Liver (tissue), 9 donors: ENCODE measurements around the gene SERPINE2. TPM values are rescaled to one million over a fixed set of nuclear protein-coding genes. Genes with fewer than 3 reads are reported as not detected.

ENCODE experiments used
- DNase-seq: peaks from one replicate; pipeline ENCODE4 v3.0.0-alpha.2; 2017; ENCODE audit warnings: low spot score
- H3K27ac ChIP-seq, 2 donors: one replicate each; pipeline ENCODE4 v1.7.0; 2013; ENCODE audit warnings: inconsistent platforms in 2 of 2, low read length in 2 of 2, control low read depth in 1 of 2, low read depth in 1 of 2, mild to moderate bottlenecking in 1 of 2
- H3K27me3 ChIP-seq, 4 donors: one replicate each; pipeline versions ENCODE4 v1.6.1 to v1.7.0; 2013; ENCODE audit warnings: low read length in 3 of 4, inconsistent platforms in 1 of 4, mild to moderate bottlenecking in 1 of 4, moderate library complexity in 1 of 4; ENCODE audit not compliant: control insufficient read depth in 4 of 4, insufficient read depth in 4 of 4
- H3K36me3 ChIP-seq, 4 donors: one replicate each; pipeline versions ENCODE4 v1.6.1 to v1.7.0; 2013; ENCODE audit warnings: low read length in 3 of 4, mild to moderate bottlenecking in 3 of 4, low read depth in 1 of 4, moderate library complexity in 1 of 4; ENCODE audit not compliant: control insufficient read depth in 4 of 4, insufficient read depth in 3 of 4
- H3K4me1 ChIP-seq, 4 donors: one replicate each; pipeline versions ENCODE4 v1.6.1 to v1.7.0; 2013; ENCODE audit warnings: low read length in 3 of 4, mild to moderate bottlenecking in 3 of 4, moderate library complexity in 1 of 4; ENCODE audit not compliant: control insufficient read depth in 4 of 4, insufficient read depth in 4 of 4
- H3K4me3 ChIP-seq, 3 donors: one replicate each; pipeline versions ENCODE4 v1.6.1 to v1.7.0; 2013; ENCODE audit warnings: low read length in 3 of 3, control low read depth in 1 of 3, low read depth in 1 of 3, mild to moderate bottlenecking in 1 of 3
- H3K9ac ChIP-seq, 2 donors: one replicate each; pipeline ENCODE4 v1.7.0; 2013; ENCODE audit warnings: low read length in 2 of 2, mild to moderate bottlenecking in 2 of 2, moderate library complexity in 2 of 2, control low read depth in 1 of 2, low read depth in 1 of 2
- H3K9me3 ChIP-seq, 4 donors: one replicate each; pipeline versions ENCODE4 v1.6.1 to v1.7.0; 2013; ENCODE audit warnings: low read length in 3 of 4; ENCODE audit not compliant: control insufficient read depth in 4 of 4
- ATF3 ChIP-seq: IDR thresholded peaks from 2 replicates; pipeline ENCODE4 v1.6.1; 2016; ENCODE audit warnings: antibody characterized with exemption
- CTCF ChIP-seq: fragments of 150-350 bp; IDR thresholded peaks from 2 replicates; pipeline ENCODE4 v1.5.1; 2017; ENCODE audit warnings: improper control_type of control experiment, low read depth, low read length; ENCODE audit not compliant: missing input control
- EGR1 ChIP-seq, 2 donors: IDR thresholded peaks; 2 replicates each; pipeline ENCODE4 v1.6.1; 2016 to 2018; ENCODE audit warnings: antibody characterized with exemption in 2 of 2, low read depth in 2 of 2
- FOXA1 ChIP-seq: IDR thresholded peaks from 2 replicates; pipeline ENCODE4 v1.6.1; 2016; ENCODE audit warnings: antibody characterized with exemption
- FOXA2 ChIP-seq: IDR thresholded peaks from 2 replicates; pipeline ENCODE4 v1.6.1; 2016; ENCODE audit warnings: antibody characterized with exemption
- GABPA ChIP-seq, 2 donors: IDR thresholded peaks in 1 of 2; conservative IDR thresholded peaks in 1 of 2; 2 replicates each; pipeline ENCODE4 v1.6.1; 2016; ENCODE audit warnings: antibody characterized with exemption in 2 of 2, mild to moderate bottlenecking in 1 of 2, moderate library complexity in 1 of 2
- HNF4A ChIP-seq, 2 donors: conservative IDR thresholded peaks; 2 replicates each; pipeline ENCODE4 v1.6.1; 2016; ENCODE audit warnings: antibody characterized with exemption in 2 of 2, mild to moderate bottlenecking in 2 of 2
- HNF4G ChIP-seq: IDR thresholded peaks from 2 replicates; pipeline ENCODE4 v1.6.1; 2016; ENCODE audit warnings: antibody characterized with exemption
- JUND ChIP-seq, 2 donors: IDR thresholded peaks; 2 replicates each; pipeline ENCODE4 v1.6.1; 2016; ENCODE audit warnings: antibody characterized with exemption in 2 of 2
- MAX ChIP-seq: IDR thresholded peaks from 2 replicates; pipeline ENCODE4 v1.6.1; 2016; ENCODE audit warnings: antibody characterized with exemption
- NR2F2 ChIP-seq: IDR thresholded peaks from 2 replicates; pipeline ENCODE4 v1.6.1; 2016; ENCODE audit warnings: antibody characterized with exemption
- RAD21 ChIP-seq, 2 donors: IDR thresholded peaks; 2 replicates each; pipeline ENCODE4 v1.6.1; 2016; ENCODE audit warnings: antibody characterized with exemption in 2 of 2, mild to moderate bottlenecking in 2 of 2
- REST ChIP-seq: IDR thresholded peaks from 2 replicates; pipeline ENCODE4 v1.6.1; 2016; ENCODE audit warnings: antibody characterized with exemption, mild to moderate bottlenecking
- RXRA ChIP-seq, 2 donors: IDR thresholded peaks; 2 replicates each; pipeline ENCODE4 v1.6.1; 2017 to 2018; ENCODE audit warnings: antibody characterized with exemption in 2 of 2, mild to moderate bottlenecking in 1 of 2
- SP1 ChIP-seq: IDR thresholded peaks from 2 replicates; pipeline ENCODE4 v1.6.1; 2018; ENCODE audit warnings: antibody characterized with exemption, mild to moderate bottlenecking
- TAF1 ChIP-seq: conservative IDR thresholded peaks from 2 replicates; pipeline ENCODE4 v1.6.1; 2016; ENCODE audit warnings: antibody characterized with exemption, mild to moderate bottlenecking
- YY1 ChIP-seq: IDR thresholded peaks from 2 replicates; pipeline ENCODE4 v1.6.1; 2016; ENCODE audit warnings: antibody characterized with exemption, mild to moderate bottlenecking
- WGBS: extraction: QIAGEN DNeasy Blood & Tissue Kit; methylation state at CpG from one replicate; pipeline ENCODE4 v1.1.7; 2013; 5-methylcytosine and 5-hydroxymethylcytosine counted together
- polyA plus RNA-seq, 2 donors: library from polyadenylated mRNA; stranded (reverse) in 1 of 2; unstranded in 1 of 2; fragments of 200-250 nt in 1 of 2; fragments of >200 nt in 1 of 2; fragmentation: Nextera tagmentation in 1 of 2; extraction: Ambion mirVana in 1 of 2; gene quantifications; one replicate each; pipeline versions ENCODE4 v1.2.1 to v1.2.3, GENCODE V29; 2013 to 2015
- total RNA-seq, 2 donors: library from RNA; depleted of rRNA; stranded (reverse); fragments of >200 nt; gene quantifications; one replicate each; pipeline ENCODE4 v1.2.3, GENCODE V29; 2014
- donor health status: healthy.
- donor health status: healthy.
- donor health status: healthy.
- donor health status: healthy.
- donor health status: healthy.

Gene SERPINE2
- total and polyA plus RNA-seq, 4 donors: 0.92 to 4.8 (median 2.3) TPM

- no peaks in the 10 kb centered on the region for H3K36me3 ChIP-seq
These were observed 13.2 kb downstream of the SERPINE2 start for GRCh38 chr2:224025874-224026273.

GRCh38 chr2:224024270-224024669 lies 14.8 kb downstream of the SERPINE2 start:
- Histone ChIP-seq H3K4me3 (no peak overlapping the region), H3K4me1 (no peaks in the 10 kb centered on the region), H3K36me3 (no peaks in the 10 kb centered on the region), H3K27me3 (no peaks in the 10 kb centered on the region), H3K27ac (no peak overlapping the region), H3K9me3 (no peaks in the 10 kb centered on the region), H3K9ac (no peak overlapping the region)
- 82% methylated on average over 4 of the region's 4 CpGs for WGBS
- DNase-seq: no peak
- TF ChIP-seq MAX (no peak), HNF4A (conservative IDR thresholded peaks at IDR 0.05) (no peak), SP1 (no peak), ATF3 (no peak), NR2F2 (no peak), YY1 (no peak), JUND (IDR thresholded peaks at IDR 0.05) (no peak), FOXA1 (no peak), HNF4G (no peak), RXRA (IDR thresholded peaks at IDR 0.05) (no peak), GABPA (IDR thresholded peaks at IDR 0.05 in 1 of 2, conservative IDR thresholded peaks at IDR 0.05 in 1 of 2) (no peak), REST (no peak), FOXA2 (no peak), EGR1 (IDR thresholded peaks at IDR 0.05; ENCODE audit: low read depth in 2 of 2) (no peak), RAD21 (IDR thresholded peaks at IDR 0.05) (no peak), CTCF (no peak), TAF1 (no peak)

More at GRCh38 chr2:224025874-224026273, 13.2 kb downstream of the SERPINE2 start:
- no peak for TF ChIP-seq RAD21 (IDR thresholded peaks at IDR 0.05)
- TF ChIP-seq NR2F2: no peak
- no peak for TF ChIP-seq ATF3
- no peak for TF ChIP-seq REST
- no peak for TF ChIP-seq YY1
- TF ChIP-seq EGR1 (IDR thresholded peaks at IDR 0.05; ENCODE audit: low read depth in 2 of 2): no peak
- Histone ChIP-seq H3K9ac (no peak overlapping the region), H3K9me3 (no peaks in the 10 kb centered on the region), H3K4me1 (no peaks in the 10 kb centered on the region), H3K4me3 (no peak overlapping the region), H3K27me3 (no peaks in the 10 kb centered on the region), H3K27ac (no peak overlapping the region)
- DNase-seq: no peak
- 80% methylated on average over 7 of the region's 7 CpGs for WGBS
